Eye (tissue), 1 donor: Measurements from ENCODE around the gene KSR1.
"Not testable (repeated sequence)": the region's sequence is repeated elsewhere in the genome, so short reads cannot be mapped to it uniquely, and the experiment has no call there.

Experiments used
- DNase-seq: peaks from one replicate; pipeline ENCODE4 v3.0.0-alpha.2; 2015

KSR1 gene

DNA sequence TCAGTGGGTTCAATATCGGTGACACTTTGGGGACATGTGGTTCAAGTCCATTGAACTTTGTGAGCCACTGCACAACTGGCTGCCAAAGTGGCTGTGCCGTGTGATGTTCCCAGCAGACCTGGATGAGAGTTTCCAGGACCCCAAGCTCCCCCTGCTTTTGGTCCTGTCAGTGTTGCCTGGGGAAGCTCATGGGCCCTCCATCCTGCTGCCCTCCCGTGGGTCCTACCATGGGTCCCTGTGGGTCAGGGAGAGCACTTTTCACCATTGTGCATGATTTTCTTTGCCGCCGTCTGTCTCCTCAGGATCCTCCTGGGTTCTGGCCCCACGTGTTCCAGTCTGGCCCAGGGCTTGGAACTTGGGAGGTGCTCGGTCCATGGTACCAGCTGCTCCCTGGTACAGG is 212.9 kb downstream of the KSR1 start:
- DNase-seq = no peak

DNA sequence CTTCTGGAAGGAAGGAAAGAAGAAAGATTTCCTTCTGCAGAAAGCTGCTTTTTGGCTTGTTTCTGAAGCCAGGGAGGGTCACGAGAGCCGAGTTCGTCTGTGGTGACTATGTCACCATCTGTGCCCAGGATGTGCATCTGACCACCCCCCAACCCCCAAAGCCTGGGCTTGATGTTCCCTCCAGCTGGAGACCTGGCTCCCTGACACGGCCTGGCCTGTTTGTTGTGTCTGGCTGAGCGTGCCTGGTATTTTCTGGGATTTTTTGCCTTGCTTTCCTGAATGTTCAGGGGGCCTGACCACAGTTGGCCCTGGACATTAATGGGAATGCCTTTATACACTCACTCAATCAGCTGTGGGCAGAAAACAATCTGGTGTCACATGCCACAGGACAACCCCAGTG is 213.6 kb downstream of the KSR1 start:
- no peak for DNase-seq

DNA sequence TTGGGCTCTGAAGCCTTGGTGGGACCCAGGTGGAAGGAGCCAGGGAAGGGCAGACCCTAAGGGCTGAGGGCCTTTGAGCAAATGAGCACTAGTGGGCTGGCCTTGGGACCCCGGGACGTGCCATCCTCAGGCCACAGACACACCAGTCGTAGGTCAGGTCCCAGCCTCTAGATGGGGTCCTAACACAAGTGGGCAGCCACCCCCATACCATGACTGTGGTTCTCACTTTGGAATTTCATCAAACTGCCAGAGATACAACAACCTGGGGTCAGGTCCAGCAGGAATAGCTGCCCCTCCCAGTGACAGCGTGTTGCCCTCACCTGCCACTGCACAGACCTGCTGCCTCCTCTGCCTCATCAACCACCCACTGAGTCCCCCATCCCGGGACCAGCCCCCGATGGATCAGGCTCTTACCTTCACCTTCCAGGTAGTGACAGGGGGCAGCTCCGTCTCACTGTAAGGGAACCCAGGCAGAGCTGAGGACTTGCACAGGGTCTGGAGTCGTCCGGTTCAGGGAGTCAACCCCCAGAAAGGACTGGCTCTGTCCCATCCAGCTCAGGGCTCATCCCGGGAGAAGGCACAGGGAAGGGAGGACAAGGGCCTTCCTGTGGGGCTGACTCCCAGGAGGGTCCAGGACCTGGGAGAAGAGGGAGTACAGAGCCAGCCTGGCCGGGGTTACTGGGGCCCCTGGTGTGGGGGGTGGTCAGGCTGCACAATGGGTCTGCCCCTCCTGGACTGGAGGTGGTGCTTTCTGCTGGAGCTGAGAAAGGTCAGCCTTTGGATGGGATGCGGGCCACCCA is 214.7 kb downstream of the KSR1 start:
- DNase-seq = no peak

- no peak for DNase-seq
These were observed 215.3 kb downstream of the KSR1 start for GRCh38 chr17:27671591-27671910.

DNA sequence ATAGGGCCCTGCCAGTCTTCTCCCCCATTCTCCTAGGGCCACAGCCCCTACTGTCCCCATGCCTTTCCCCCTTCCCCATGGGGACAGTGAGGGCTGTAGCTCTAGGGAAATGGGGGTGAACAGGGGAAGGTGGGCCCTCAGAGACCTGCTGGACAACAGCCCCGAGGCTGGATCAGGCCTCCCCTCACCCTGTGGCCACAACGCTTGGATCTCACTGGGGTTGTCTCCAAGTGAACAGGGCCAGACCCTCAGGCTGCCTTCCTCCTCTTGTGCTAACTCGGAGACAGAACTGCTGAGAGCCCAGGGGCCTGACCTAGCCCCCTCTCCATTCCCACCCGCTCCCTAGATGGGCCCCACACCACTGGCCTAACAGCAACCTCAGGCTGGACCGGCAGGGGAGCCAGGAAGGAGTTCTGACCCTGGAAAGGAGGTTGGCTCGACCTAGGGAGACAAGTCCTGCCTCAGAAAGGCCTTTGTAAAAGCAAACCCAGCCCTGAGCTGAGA is 215.8 kb downstream of the KSR1 start:
- DNase-seq = not testable (repeated sequence)

DNA sequence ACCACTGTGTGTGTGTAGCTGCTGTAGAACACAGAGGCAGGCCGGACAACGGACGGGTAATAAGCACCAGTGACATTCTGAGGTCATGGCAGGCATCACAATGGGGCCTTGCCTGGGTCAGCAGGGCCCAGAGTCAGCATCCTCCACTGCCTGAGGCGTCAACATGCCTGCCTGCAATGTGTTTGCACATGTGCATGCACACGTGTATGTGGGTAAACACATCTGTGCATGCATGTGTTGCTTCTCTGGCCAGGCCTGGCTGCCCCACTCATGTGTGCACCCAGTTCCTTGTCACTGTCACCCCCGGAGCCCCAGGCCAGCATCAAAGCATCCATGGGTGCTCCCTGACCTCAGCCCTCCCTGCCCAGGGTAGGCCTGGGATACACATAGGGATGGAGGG is 218.1 kb downstream of the KSR1 start:
- no peak for DNase-seq
